Brain microvascular endothelial cell (primary cell): Measurements from ENCODE around the gene BRCA1.

Experiments
- DNase-seq: peaks from one replicate; pipeline ENCODE4 v3.0.0-alpha.2; 2020
- H3K27ac ChIP-seq: fragments of 250-450 bp; sonication (Bioruptor Pico); 2 replicates; pipeline ENCODE4 v1.5.1; 2020; ENCODE audit warnings: mild to moderate bottlenecking, moderate library complexity
- H3K27me3 ChIP-seq: fragments of 250-450 bp; sonication (Bioruptor Pico); replicated peaks from 2 replicates; pipeline ENCODE4 v1.5.1; 2020; ENCODE audit warnings: mild to moderate bottlenecking
- H3K36me3 ChIP-seq: fragments of 250-450 bp; sonication (Bioruptor Pico); replicated peaks from 2 replicates; pipeline ENCODE4 v1.5.1; 2020; ENCODE audit warnings: mild to moderate bottlenecking
- H3K4me3 ChIP-seq: 2 replicates; pipeline ENCODE4 v1.5.1; 2011; ENCODE audit warnings: low read depth, mild to moderate bottlenecking, control low read depth, low read length, moderate library complexity
- CTCF ChIP-seq: IDR thresholded peaks from 2 replicates; pipeline ENCODE4 v1.5.1; 2011; ENCODE audit warnings: low read depth, mild to moderate bottlenecking, moderate library complexity, low read length, control low read depth, inconsistent platforms; ENCODE audit errors: missing control alignments
- in situ Hi-C: cut with HindIII; loops from 2 replicates; pipeline ENCODE4 v1.10.0; 2017; ENCODE audit warnings: low sequenced_read_pairs, low pct_ligation_motif_present

BRCA1 gene

GRCh38 chr17:42999003-42999525 lies 126.1 kb downstream of the BRCA1 start:
- H3K27ac ChIP-seq, result peak overlapping the region; percentile 88
- no peak for TF ChIP-seq CTCF
- DNase-seq, result no peak
- peaks cover 41% of the 10 kb centered on the region for H3K36me3 ChIP-seq
- no peaks in the 10 kb centered on the region for H3K27me3 ChIP-seq
- peak overlapping the region; percentile 98 for H3K4me3 ChIP-seq
- in situ Hi-C loops, result no loop called here

- Histone ChIP-seq H3K27me3 (no peaks in the 10 kb centered on the region), H3K27ac (peak within 1 kb of the TSS; percentile 88), H3K4me3 (peak within 1 kb of the TSS; percentile 98), H3K36me3 (peaks cover 39% of the 10 kb centered on the region)
- TF ChIP-seq CTCF, result peak; percentile 86
- DNase-seq, result peak; percentile 100
- in situ Hi-C loops, result no loop called here
Observed at GRCh38 chr17:42997984-42998938, 126.9 kb downstream of the BRCA1 start, which contains the start of gene RPL27. TSS of gene RPL27 (plus strand) at chr17:42998419. CDS start at chr17:42998751, 332 bp downstream.

GRCh38 chr17:42997390-42997983 lies 127.7 kb downstream of the BRCA1 start:
- Histone ChIP-seq H3K4me3 (peak overlapping the region; percentile 41), H3K27ac (peak overlapping the region; percentile 26), H3K36me3 (peaks cover 38% of the 10 kb centered on the region), H3K27me3 (no peaks in the 10 kb centered on the region)
- in situ Hi-C loops, result no loop called here
- DNase-seq, result no peak
- TF ChIP-seq CTCF, result no peak
